ENCODE measurements around the gene OR51Q1. TPM values are rescaled to one million over a fixed set of nuclear protein-coding genes. Genes with fewer than 3 reads are reported as not detected.

The OR51Q1 gene
- total RNA-seq, 2 experiments from 2014 or later, result not detected

DNA sequence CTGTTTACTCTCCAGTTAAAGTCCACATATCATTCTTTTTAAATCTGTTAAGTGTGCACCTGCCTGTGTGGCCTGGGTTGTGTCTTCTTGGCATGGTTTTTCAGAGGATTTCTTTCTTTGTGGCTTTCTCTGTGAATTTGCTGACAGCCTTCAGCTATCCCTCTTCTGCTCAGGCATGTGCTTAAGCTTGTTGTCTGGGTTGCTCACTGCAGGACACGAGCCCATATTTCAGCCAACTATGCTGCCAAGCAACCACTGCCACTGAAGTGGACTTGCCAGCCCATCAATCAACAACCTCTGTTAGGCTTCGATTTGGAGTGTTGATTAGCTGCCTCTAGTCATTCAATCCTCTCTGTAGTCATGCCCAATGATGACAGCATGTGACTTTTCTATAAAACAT is 45.6 kb downstream of the OR51Q1 start:
- POLR2A ChIA-PET, result no interaction called here
- no peak for TF ChIP-seq CTCF (IDR thresholded peaks at IDR 0.05)
- intact Hi-C loops (cut with DNase I, micrococcal nuclease), result no loop called here
- Mint-ChIP-seq H3K9me3 (no peaks in the 10 kb centered on the region), H3K27me3 (peaks cover 35% of the 10 kb centered on the region), H3K4me3 (no peak overlapping the region), H3K4me1 (ENCODE audit: low read depth) (no peaks in the 10 kb centered on the region), H3K27ac (no peak overlapping the region), H3K36me3 (ENCODE audit: low read depth) (no peaks in the 10 kb centered on the region)
- ATAC-seq (ENCODE audit: poor library complexity) (no peak), DNase-seq (no peak)
- no peaks in the 10 kb centered on the region for H3K36me3 ChIP-seq (ENCODE audit: insufficient read depth, low read length)
- H3K27me3 ChIP-seq (ENCODE audit: control insufficient read depth in 1 of 2, insufficient read depth in 2 of 2, low read length in 2 of 2), result peaks cover 2 to 7% of the 10 kb centered on the region in 2 experiments
- no peaks in the 10 kb centered on the region for H3K4me1 ChIP-seq (ENCODE audit: insufficient read depth, low read length)
- CTCF ChIA-PET, result no interaction called here
- no peak overlapping the region for H3K27ac ChIP-seq (ENCODE audit: low read depth in 1 of 2, low read length in 2 of 2)
- no peak overlapping the region for H3K4me3 ChIP-seq (ENCODE audit: low read length)
- no peaks in the 10 kb centered on the region for H3K9me3 ChIP-seq (ENCODE audit: control insufficient read depth in 1 of 2, insufficient read depth in 1 of 2, low read length in 2 of 2)

Other genes starting within 250 kb of the OR51Q1 start
- not detected for gene OR51V1, start 221.4 kb upstream of the OR51Q1 start, total RNA-seq
- under 1 TPM in 1 of 2 experiments, not detected in 1; 0.45 TPM for gene HBB, start 195.0 kb upstream of the OR51Q1 start, total RNA-seq
- gene HBD, start 187.6 kb upstream of the OR51Q1 start, total RNA-seq, result not detected
- not detected for gene HBG1, start 172.3 kb upstream of the OR51Q1 start, total RNA-seq
- gene HBG2, start 167.3 kb upstream of the OR51Q1 start, total RNA-seq, result not detected
- gene HBE1, start 152.2 kb upstream of the OR51Q1 start, total RNA-seq, result not detected
- gene OR51B4, start 120.2 kb upstream of the OR51Q1 start, total RNA-seq, result not detected
- not detected for gene OR51B2, start 97.8 kb upstream of the OR51Q1 start, total RNA-seq
- under 1 TPM in 1 of 2 experiments, not detected in 1; 0.30 TPM for gene OR51B5, start 78.6 kb upstream of the OR51Q1 start, total RNA-seq
- not detected for gene OR51B6, start 70.6 kb upstream of the OR51Q1 start, total RNA-seq
- not detected for gene OR51M1, start 38.3 kb upstream of the OR51Q1 start, total RNA-seq
- not detected for gene OR51I1, start 19.4 kb downstream of the OR51Q1 start, total RNA-seq
- not detected for gene OR51I2, start 27.2 kb downstream of the OR51Q1 start, total RNA-seq
- gene OR52D1, start 66.6 kb downstream of the OR51Q1 start, total RNA-seq, result not detected
- gene UBQLN3, start 87.8 kb downstream of the OR51Q1 start, total RNA-seq, result under 1 TPM in 1 of 2 experiments, not detected in 1; 0.08 TPM
- gene UBQLNL, start 94.6 kb downstream of the OR51Q1 start, total RNA-seq, result under 1 TPM; 0.30 to 0.50 TPM
- under 1 TPM in 1 of 2 experiments, not detected in 1; 0.22 TPM for gene OR52H1, start 126.4 kb downstream of the OR51Q1 start, total RNA-seq
- gene OR52B6, start 158.8 kb downstream of the OR51Q1 start, total RNA-seq, result not detected
- not detected for gene TRIM6, start 174.5 kb downstream of the OR51Q1 start, total RNA-seq
- 1 to 10 TPM; 3.0 to 3.5 TPM for gene TRIM34, start 202.9 kb downstream of the OR51Q1 start, total RNA-seq